ENCODE results near the gene KLK12.

DNA sequence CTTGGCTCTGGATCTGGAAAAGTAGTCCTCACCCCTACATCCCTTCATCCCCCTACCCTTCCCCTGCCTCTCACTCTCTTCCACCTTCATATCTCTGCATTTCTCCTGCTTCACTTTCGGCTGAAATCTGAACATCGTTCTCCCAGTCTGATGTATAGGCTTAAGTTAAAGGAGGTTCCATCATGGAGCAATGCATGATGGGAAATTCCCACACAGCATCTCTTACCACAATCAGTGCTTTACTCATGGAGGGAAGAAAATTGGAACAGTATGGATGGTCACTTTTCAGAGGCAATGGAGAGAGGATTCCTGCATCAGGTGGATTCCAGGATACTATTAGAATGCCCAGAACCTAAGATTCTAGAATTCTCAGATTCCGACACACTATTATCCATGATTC, 27.3 kb downstream of the KLK12 start:
- TF ChIP-seq POLR2AphosphoS5 (IDR thresholded peaks at IDR 0.05; ENCODE audit: low read depth, low read length): no peak
- TF ChIP-seq REST (IDR thresholded peaks at IDR 0.05; ENCODE audit: insufficient read depth in 1 of 2, low read depth in 2 of 2, low read length in 2 of 2): no peak
- no peak for TF ChIP-seq TAF1 (IDR thresholded peaks at IDR 0.05; ENCODE audit: borderline replicate concordance, insufficient read depth, low read length)
